GM18867 (cell line): Measurements from ENCODE around the gene IPO11.

Experiments used
- ATAC-seq: cut with Tn5 transposase; IDR thresholded peaks from one replicate; pipeline ENCODE4 v1.9.1; 2021; ENCODE audit warnings: mild to moderate bottlenecking, moderate library complexity; ENCODE audit not compliant: unreplicated experiment

The IPO11 gene

GRCh38 chr5:62412549-62413329, at the start of gene IPO11:
TSS of gene IPO11 (plus strand) at chr5:62412763. CDS start at chr5:62437280, 24,517 bp downstream.
- peak; percentile 96 for ATAC-seq

DNA sequence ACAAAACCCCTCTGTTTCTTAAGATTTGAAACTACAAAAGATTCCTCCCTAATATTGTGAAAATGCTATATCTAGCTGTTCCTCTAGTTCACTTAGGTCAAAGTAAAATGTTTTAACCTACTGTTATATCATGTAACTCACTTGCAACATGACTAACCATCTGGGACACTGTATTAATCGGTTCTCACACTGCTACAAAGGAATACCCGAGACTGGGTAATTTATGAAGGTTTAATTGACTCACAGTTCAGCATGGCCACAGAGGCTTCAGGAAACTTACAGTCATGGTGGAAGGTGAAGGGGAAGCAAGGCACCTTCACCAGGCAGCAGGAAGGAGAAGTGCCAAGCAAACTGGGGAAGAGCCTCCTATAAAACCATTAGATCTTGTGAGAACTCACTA, 43.5 kb upstream of the IPO11 start:
- no peak for ATAC-seq

GRCh38 chr5:62371409-62371808, 41.2 kb upstream of the IPO11 start:
- no peak for ATAC-seq

- ATAC-seq: no peak
These were observed 40.0 kb upstream of the IPO11 start for GRCh38 chr5:62372600-62372999.

- ATAC-seq: no peak
These were observed 39.2 kb upstream of the IPO11 start for GRCh38 chr5:62373382-62373781.

DNA sequence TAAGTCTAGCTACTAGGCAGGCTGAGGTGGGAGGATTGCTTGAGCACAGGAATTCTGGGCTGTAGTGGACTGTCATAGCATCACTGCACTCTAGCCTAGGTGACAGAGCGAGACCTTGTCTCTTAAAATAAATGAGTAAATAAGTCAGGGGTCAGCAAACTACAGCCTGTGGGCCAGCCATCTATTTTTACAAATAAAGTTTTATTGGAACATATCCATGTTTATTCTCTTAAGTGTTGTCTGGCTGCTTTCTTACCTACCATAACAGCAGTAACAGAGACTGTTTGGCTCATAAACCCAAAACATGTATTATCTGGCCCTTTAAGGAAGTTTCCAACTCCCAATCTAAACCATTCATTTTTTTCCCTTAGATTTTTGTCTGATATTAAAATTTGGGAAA, 38.5 kb upstream of the IPO11 start:
- ATAC-seq: no peak

DNA sequence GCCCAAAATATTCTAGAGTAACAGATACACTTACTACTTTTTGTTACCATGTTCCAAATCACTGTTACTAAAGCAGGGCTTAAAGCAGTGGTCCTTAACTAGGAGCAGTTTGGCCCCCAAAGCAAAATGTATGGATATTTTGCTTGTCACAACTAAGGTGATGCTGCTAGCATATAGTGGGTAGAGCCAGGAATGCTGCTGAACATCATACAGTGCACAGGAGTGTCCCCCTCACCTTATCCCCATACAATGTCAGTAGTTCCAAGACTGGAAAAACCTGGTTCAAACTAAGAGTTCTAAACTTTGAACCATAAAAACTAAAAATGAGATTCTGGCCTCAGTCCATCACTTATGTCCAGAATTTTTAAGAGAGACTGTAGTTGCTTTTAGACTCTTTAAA, 36.9 kb upstream of the IPO11 start:
- no peak for ATAC-seq

DNA sequence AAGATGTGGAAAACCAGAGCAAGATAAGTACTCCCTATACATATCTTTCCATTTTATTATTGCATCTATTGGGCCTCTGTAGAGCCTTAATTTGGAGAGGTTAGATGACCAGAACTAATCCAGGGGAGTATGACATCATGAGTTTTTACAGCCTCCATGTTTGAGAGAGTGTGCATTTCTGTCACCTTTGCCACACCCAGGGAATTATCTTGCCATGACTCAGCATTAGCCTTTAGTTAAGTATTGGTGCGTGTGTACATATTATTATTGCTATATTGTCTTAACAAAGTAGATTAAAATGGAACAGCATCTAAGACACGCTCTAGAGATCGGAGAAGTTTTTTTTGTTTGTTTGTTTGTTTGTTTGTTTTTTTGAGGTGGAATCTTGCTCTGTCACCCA, 36.5 kb upstream of the IPO11 start:
- no peak for ATAC-seq

- ATAC-seq: no peak
These were observed 27.4 kb upstream of the IPO11 start for GRCh38 chr5:62385131-62385530.

DNA sequence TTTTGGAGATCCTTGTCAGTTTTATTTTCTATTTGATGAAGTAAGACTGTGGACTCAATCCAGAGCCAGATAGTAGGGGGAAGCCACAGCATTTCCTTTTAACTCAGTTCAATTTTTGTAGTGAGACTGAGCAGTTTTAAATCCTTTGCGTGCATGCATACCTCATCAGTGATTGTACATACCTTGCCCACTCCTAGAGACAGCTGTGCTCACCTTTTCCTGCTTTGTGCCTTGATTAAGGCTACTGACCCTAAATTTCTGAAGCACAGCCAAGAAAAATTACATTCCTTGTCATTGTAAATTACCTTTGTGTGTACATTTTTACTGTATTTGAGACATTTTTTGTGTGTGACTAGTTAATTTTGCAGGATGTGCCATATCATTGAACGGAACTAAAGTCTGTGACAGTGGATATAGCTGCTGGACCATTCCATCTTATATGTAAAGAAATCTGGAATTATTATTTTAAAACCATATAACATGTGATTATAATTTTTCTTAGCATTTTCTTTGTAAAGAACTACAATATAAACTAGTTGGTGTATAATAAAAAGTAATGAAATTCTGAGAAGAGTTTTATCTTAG, 26.7 kb upstream of the IPO11 start:
- ATAC-seq: no peak

GRCh38 chr5:62386824-62387223, 25.7 kb upstream of the IPO11 start:
- ATAC-seq: no peak

DNA sequence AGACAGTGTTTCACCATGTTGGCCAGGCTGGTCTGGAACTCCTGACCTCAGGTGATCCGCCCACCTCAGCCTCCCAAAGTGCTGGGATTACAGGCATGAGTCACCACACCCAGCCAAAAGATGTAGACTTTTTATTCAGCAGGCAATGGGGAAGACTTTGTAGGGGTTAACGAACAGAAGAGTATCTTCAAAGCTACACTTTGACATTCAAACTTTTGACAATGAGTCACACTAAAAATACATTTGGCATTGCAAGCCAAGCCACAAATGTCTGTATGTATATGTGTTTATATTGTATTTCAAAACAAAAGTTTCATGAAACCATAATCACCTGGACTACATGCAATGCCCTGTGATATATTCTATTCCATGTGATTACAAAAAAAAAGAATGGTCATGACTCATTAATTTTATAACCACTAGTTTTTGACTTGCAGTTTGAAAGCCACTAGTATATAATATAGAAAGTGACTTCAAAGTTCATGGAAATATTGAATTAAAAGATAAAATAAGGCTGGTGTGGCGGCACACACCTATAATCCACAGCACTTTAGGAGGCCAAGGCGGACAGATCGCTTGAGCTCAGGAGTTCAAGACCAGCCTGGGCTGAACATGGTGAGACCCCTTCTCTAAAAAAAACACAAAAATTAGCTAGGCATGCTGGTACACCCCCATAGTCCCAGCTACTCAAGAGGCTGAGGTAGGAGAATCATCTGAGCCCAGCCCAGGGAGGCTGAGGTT, 17.2 kb upstream of the IPO11 start:
- ATAC-seq: no peak

DNA sequence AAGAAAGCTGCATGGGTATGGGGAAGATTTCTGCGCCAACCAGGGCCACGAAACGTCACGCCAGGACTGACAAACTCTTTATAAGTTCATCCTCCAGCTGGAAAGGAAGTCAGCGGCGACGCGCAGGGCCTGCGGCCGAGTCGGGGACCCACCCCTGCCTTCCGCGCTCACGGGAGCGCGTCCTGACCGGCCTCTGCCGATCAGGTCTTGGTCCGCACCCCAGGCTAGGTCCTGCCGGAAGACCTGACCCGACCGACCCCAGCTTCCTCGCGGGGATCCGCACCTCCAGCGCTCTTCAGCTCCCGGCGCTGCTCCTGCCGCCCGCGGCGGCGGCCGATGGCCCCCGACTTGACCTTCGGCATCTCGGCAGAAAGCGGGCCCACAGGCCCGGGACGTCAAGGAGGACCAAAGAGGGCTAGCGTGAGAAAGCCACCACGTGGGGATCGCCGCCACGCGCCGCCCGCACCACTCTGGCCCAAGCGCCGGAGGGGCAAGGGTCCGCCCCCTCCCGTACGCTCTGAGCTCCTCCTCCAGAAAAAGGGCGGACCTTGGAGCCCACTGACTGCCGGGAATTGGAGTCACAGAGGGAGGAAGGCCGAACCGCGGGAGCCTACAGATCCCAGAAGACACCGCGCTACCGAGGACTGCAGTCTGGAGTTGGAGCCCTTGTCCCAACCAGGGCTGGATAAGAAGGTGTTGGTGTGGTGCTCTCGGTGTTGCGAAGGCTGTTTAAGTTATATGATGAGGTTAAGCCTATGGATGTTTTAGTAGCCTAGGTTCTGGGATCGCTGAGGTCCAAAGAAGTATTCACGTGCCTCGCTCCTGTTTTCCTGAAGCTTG, 8.9 kb upstream of the IPO11 start, which contains the start of gene DIMT1:
DIMT1 (minus strand) TSS at position 495 of the 840 bp plus-strand sequence; CDS start at position 362, 133 bp downstream.
- peak; percentile 96 for ATAC-seq

DNA sequence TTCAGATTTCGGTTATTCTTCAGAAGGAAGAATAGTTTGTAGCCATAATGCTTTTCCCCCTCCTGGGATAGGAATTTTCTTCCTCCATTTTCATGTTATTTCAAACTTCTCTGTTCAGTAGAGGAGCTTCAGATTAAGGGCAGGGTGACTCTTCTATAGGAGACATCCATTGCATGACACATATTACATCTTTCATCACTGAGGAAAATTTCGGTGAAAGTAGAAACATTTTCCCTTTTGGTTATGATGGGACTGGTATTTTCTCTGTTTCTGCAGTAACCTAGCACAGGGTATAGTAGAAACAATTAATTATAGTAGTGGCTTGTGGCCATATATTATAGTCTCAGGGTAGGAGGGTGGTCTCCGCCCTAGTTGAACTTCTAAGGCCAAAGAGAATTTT, 1.1 kb downstream of the IPO11 start:
- ATAC-seq: no peak

DNA sequence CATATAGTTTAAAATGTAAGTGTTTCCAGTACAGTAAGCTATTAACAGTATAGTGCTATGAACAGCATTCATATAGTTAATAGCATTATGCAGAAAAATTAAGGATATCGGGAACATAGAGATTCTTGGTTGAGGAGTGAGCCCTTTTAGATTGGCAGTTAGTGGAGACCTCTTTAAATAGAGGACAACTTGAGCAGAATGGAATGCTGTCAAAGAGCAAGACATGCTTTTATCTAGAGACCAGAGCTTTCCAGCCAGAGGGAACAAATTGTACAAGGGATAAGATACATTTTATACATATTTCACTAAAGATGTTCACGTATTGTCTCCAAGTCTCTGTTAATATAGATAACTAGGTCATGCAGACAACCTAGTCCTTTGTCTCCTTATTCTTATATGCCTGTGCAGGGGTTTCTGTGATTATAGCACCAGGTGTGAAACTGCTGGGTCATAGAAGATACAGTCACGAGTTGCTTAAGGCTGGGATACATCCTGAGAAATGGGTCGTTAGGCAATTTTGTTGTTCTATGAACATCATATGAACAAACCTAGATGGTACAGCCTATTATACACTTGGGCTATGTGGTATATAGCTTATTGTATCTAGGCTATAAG, 6.0 kb downstream of the IPO11 start:
- ATAC-seq: no peak

GRCh38 chr5:62419609-62420008, 7.0 kb downstream of the IPO11 start:
- ATAC-seq: no peak

DNA sequence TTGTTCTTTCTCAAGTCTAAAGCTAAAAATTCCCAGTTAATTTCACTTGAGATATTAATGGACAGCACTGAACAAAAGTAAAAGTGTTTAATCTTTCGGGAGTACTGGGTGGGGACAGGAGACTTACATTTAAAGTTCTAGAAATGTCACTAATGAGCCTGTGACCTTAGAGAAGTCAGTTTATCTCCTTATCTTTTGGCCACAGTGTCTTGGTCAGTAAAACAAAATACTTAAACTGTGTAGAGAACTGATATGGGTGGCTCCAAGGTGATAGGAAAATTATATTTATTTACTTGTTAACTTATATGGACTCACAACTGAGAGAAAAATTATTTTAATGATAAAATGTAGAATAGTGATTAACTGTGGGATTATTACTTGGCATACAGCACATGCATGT, 8.9 kb downstream of the IPO11 start:
- ATAC-seq: no peak

- ATAC-seq: no peak
These were observed 12.2 kb downstream of the IPO11 start for GRCh38 chr5:62424763-62425162.

GRCh38 chr5:62431735-62432620, 19.4 kb downstream of the IPO11 start:
- no peak for ATAC-seq
